HG02763 (cell line): ENCODE data around the gene AP5Z1.

Experiments used
- ATAC-seq: cut with Tn5 transposase; IDR thresholded peaks from one replicate; pipeline ENCODE4 v1.9.1; 2021; ENCODE audit warnings: mild to moderate bottlenecking, moderate library complexity; ENCODE audit not compliant: unreplicated experiment

The AP5Z1 gene

GRCh38 chr7:4775250-4775847 is at the start of gene AP5Z1:
AP5Z1 (plus strand) TSS chr7:4775623; CDS start chr7:4775716, 93 bp downstream.
- ATAC-seq, result peak; percentile 96

GRCh38 chr7:4725850-4726450 is 49.5 kb upstream of the AP5Z1 start:
- ATAC-seq, result no peak

- no peak for ATAC-seq
These were observed 48.9 kb upstream of the AP5Z1 start for GRCh38 chr7:4726566-4726965.

GRCh38 chr7:4727914-4728705 is 47.3 kb upstream of the AP5Z1 start:
- no peak for ATAC-seq

GRCh38 chr7:4729266-4729665 is 46.2 kb upstream of the AP5Z1 start:
- ATAC-seq, result no peak

GRCh38 chr7:4730276-4730675 is 45.1 kb upstream of the AP5Z1 start:
- ATAC-seq, result no peak

- ATAC-seq, result no peak
These were observed 44.5 kb upstream of the AP5Z1 start for GRCh38 chr7:4730971-4731370.

GRCh38 chr7:4731803-4732202 is 43.6 kb upstream of the AP5Z1 start:
- ATAC-seq, result no peak

GRCh38 chr7:4733936-4734528 is 41.4 kb upstream of the AP5Z1 start:
- no peak for ATAC-seq

GRCh38 chr7:4734587-4735345 is 40.7 kb upstream of the AP5Z1 start:
- ATAC-seq, result no peak

- ATAC-seq, result no peak
These were observed 38.1 kb upstream of the AP5Z1 start for GRCh38 chr7:4737300-4737699.

GRCh38 chr7:4738711-4739527 is 36.5 kb upstream of the AP5Z1 start:
- ATAC-seq, result no peak

- no peak for ATAC-seq
These were observed 35.9 kb upstream of the AP5Z1 start for GRCh38 chr7:4739528-4739992.

- ATAC-seq, result no peak
These were observed 34.6 kb upstream of the AP5Z1 start for GRCh38 chr7:4740796-4741195.

GRCh38 chr7:4742051-4742573 is 33.3 kb upstream of the AP5Z1 start:
- no peak for ATAC-seq

- no peak for ATAC-seq
These were observed 32.6 kb upstream of the AP5Z1 start for GRCh38 chr7:4742852-4743251.

- ATAC-seq, result peak; percentile 76
These were observed 30.8 kb upstream of the AP5Z1 start for GRCh38 chr7:4744391-4745264.

- ATAC-seq, result peak; percentile 22
These were observed 30.0 kb upstream of the AP5Z1 start for GRCh38 chr7:4745265-4745919.
